HepG2 (cell line): ENCODE measurements around the gene ANKRD65. TPM values are rescaled to one million over a fixed set of nuclear protein-coding genes. Genes with fewer than 3 reads are reported as not detected.

Experiments
- ARNT ChIP-seq: fragments of 450-650 bp; IDR thresholded peaks from 2 replicates; pipeline ENCODE4 v1.6.1; 2017
- CC2D1A ChIP-seq: sonication (generic); formaldehyde crosslinking; IDR thresholded peaks from 2 replicates; pipeline ENCODE4 v1.8.1; 2023; ENCODE audit warnings: mild to moderate bottlenecking, missing genetic modification reagents
- CCAR2 ChIP-seq: fragments of 200-400 bp; formaldehyde crosslinking; optimal IDR thresholded peaks from 2 replicates; pipeline ENCODE3; 2018; ENCODE audit warnings: low read depth, mild to moderate bottlenecking, low read length, moderate library complexity
- CHCHD3 ChIP-seq: sonication (generic); formaldehyde crosslinking; IDR thresholded peaks from 2 replicates; pipeline ENCODE4 v1.8.0; 2022; ENCODE audit warnings: mild to moderate bottlenecking, missing genetic modification reagents, moderate library complexity
- E2F5 ChIP-seq: sonication (generic); formaldehyde crosslinking; conservative IDR thresholded peaks from 2 replicates; pipeline ENCODE4 v1.4.0; 2020; ENCODE audit warnings: missing genetic modification reagents
- GATAD1 ChIP-seq: IDR thresholded peaks from 2 replicates; pipeline ENCODE4 v1.6.1; 2016; ENCODE audit warnings: missing genetic modification reagents, missing compliant biosample characterization
- HCFC1 ChIP-seq: fragments of 150-350 bp; IDR thresholded peaks from 2 replicates; pipeline ENCODE4 v1.6.1; 2014; ENCODE audit warnings: low read depth, low read length
- IKZF4 ChIP-seq: sonication (generic); formaldehyde crosslinking; IDR thresholded peaks from 2 replicates; pipeline ENCODE4 v1.5.1; 2020; ENCODE audit warnings: borderline replicate concordance, mild to moderate bottlenecking, low read depth, missing genetic modification reagents; ENCODE audit errors: not compliant biosample characterization
- KMT2A ChIP-seq: sonication (generic); formaldehyde crosslinking; IDR thresholded peaks from 2 replicates; pipeline ENCODE4 v1.4.0; 2020; ENCODE audit warnings: missing genetic modification reagents
- NFE2L1 ChIP-seq: sonication (generic); formaldehyde crosslinking; IDR thresholded peaks from 2 replicates; pipeline ENCODE4 v1.4.0; 2020; ENCODE audit warnings: missing genetic modification reagents, mild to moderate bottlenecking, borderline replicate concordance
- RXRB ChIP-seq: IDR thresholded peaks from 2 replicates; pipeline ENCODE4 v1.6.1; 2016; ENCODE audit warnings: borderline replicate concordance, missing genetic modification reagents, missing compliant biosample characterization
- SNAPC5 ChIP-seq: sonication (generic); formaldehyde crosslinking; IDR thresholded peaks from 2 replicates; pipeline ENCODE4 v1.8.1; 2023; ENCODE audit warnings: mild to moderate bottlenecking, missing genetic modification reagents, borderline replicate concordance
- SP5 ChIP-seq: IDR thresholded peaks from 2 replicates; pipeline ENCODE4 v1.6.1; 2016; ENCODE audit warnings: low read depth, borderline replicate concordance
- TAF1 ChIP-seq: sonication (generic); formaldehyde crosslinking; IDR thresholded peaks from 2 replicates; pipeline ENCODE4 v1.4.0; 2020; ENCODE audit warnings: missing genetic modification reagents
- TGIF2 ChIP-seq: IDR thresholded peaks from 2 replicates; pipeline ENCODE4 v1.6.1; 2016; ENCODE audit warnings: control low read depth, missing compliant biosample characterization
- U2AF2 ChIP-seq: fragments of 200-400 bp; formaldehyde crosslinking; IDR thresholded peaks from 2 replicates; pipeline ENCODE4 v1.6.1; 2017; ENCODE audit warnings: low read depth, mild to moderate bottlenecking, low read length
- ZFY ChIP-seq: sonication (generic); formaldehyde crosslinking; IDR thresholded peaks from 2 replicates; pipeline ENCODE4 v1.4.0; 2020; ENCODE audit warnings: missing genetic modification reagents
- ZNF160 ChIP-seq: sonication (generic); formaldehyde crosslinking; IDR thresholded peaks from 2 replicates; pipeline ENCODE4 v1.8.0; 2022; ENCODE audit warnings: mild to moderate bottlenecking, inconsistent platforms, missing genetic modification reagents
- ZNF180 ChIP-seq: sonication (generic); formaldehyde crosslinking; IDR thresholded peaks from 2 replicates; pipeline ENCODE4 v1.4.0; 2020; ENCODE audit warnings: low read depth, missing genetic modification reagents, borderline replicate concordance
- ZNF430 ChIP-seq: sonication (generic); formaldehyde crosslinking; IDR thresholded peaks from 2 replicates; pipeline ENCODE4 v1.9.0; 2021; ENCODE audit warnings: mild to moderate bottlenecking, missing genetic modification reagents
- ZNF704 ChIP-seq: sonication (generic); formaldehyde crosslinking; IDR thresholded peaks from 2 replicates; pipeline ENCODE4 v1.8.1; 2023; ENCODE audit warnings: mild to moderate bottlenecking, inconsistent platforms, moderate library complexity, missing genetic modification reagents, borderline replicate concordance
- ZNF724P ChIP-seq: sonication (generic); formaldehyde crosslinking; IDR thresholded peaks from 2 replicates; pipeline ENCODE4 v1.8.0; 2022; ENCODE audit warnings: missing genetic modification reagents, borderline replicate concordance
- polyA plus RNA-seq, 8 experiments: library from polyadenylated mRNA; depleted of rRNA in 3 of 8; stranded (reverse) in 7 of 8; unstranded in 1 of 8; fragments of >200 nt; fragmentation: Illumina TruSeq in 4 of 8; extraction: Trizol in 4 of 8; gene quantifications; 2 replicates each; pipeline versions ENCODE4 v1.2.1 to v1.2.3, GENCODE V29; 2011 to 2016; ENCODE audit warnings: low read depth in 4 of 8, missing spikeins in 1 of 8, mixed read lengths in 1 of 8; ENCODE audit not compliant: insufficient read depth in 1 of 8
- total RNA-seq, 5 experiments: library from RNA; depleted of rRNA; stranded (reverse); fragments of >200 nt; fragmentation: Illumina TruSeq; extraction: Trizol; gene quantifications; 2 replicates each; pipeline ENCODE4 v1.2.3, GENCODE V29; 2016; ENCODE audit warnings: low read depth in 1 of 5
- TF ChIP-seq, protein P1 (sequence below): sonication (generic); formaldehyde crosslinking; IDR thresholded peaks from 2 replicates; pipeline ENCODE4 v1.4.0; 2020; ENCODE audit warnings: missing genetic modification reagents
- TF ChIP-seq, protein P2 (sequence below): sonication (generic); formaldehyde crosslinking; IDR thresholded peaks from 2 replicates; pipeline ENCODE4 v1.9.0; 2021; ENCODE audit warnings: missing genetic modification reagents, borderline replicate concordance

The ANKRD65 gene
- total and polyA plus RNA-seq, 2 of the 13 experiments (the other 11 are each of a cell fraction or from before 2014, with no cell fraction given): 12.1 to 30.1 TPM

GRCh38 chr1:1399187-1399871, 21.7 kb downstream of the ANKRD65 start, which contains the start of gene CCNL2 (continued):
- TF ChIP-seq ZNF160 (CRISPR knock-in tag) (no peak), KMT2A (CRISPR knock-in tag) (peak; percentile 77), ZNF724P (CRISPR knock-in tag) (peak; percentile 95), CC2D1A (CRISPR knock-in tag) (peak; percentile 96; the same call in 1 of the 2 replicates), NFE2L1 (CRISPR knock-in tag) (no peak), ZNF704 (CRISPR knock-in tag) (peak; percentile 72; the same call in 1 of the 2 replicates), ARNT (no peak), TGIF2 (0 out of 2 replicates have a peak, but pooled peaks have one; percentile 27), IKZF4 (CRISPR knock-in tag) (peak; percentile 22), SP5 (peak; percentile 81), SNAPC5 (CRISPR knock-in tag) (no peak; the same call in 1 of the 2 replicates), ZNF430 (CRISPR knock-in tag) (0 out of 2 replicates have a peak, but pooled peaks have one; percentile 21), CHCHD3 (CRISPR knock-in tag) (peak; percentile 35), U2AF2 (no peak), ZFY (CRISPR knock-in tag) (peak; percentile 85), E2F5 (CRISPR knock-in tag) (peak; percentile 31; the same call in 1 of the 2 replicates), TAF1 (peak; percentile 88; the same call in 1 of the 2 replicates), GATAD1 (peak; percentile 94), CCAR2 (no peak), HCFC1 (no peak; the same call in 1 of the 2 replicates), RXRB (CRISPR knock-in tag) (peak; percentile 49), ZNF180 (CRISPR knock-in tag) (no peak; the same call in 1 of the 2 replicates)
- TF ChIP-seq, protein P1, sequence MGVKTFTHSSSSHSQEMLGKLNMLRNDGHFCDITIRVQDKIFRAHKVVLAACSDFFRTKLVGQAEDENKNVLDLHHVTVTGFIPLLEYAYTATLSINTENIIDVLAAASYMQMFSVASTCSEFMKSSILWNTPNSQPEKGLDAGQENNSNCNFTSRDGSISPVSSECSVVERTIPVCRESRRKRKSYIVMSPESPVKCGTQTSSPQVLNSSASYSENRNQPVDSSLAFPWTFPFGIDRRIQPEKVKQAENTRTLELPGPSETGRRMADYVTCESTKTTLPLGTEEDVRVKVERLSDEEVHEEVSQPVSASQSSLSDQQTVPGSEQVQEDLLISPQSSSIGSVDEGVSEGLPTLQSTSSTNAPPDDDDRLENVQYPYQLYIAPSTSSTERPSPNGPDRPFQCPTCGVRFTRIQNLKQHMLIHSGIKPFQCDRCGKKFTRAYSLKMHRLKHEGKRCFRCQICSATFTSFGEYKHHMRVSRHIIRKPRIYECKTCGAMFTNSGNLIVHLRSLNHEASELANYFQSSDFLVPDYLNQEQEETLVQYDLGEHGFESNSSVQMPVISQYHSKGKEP (CRISPR knock-in tag): no peak
- TF ChIP-seq, protein P2, sequence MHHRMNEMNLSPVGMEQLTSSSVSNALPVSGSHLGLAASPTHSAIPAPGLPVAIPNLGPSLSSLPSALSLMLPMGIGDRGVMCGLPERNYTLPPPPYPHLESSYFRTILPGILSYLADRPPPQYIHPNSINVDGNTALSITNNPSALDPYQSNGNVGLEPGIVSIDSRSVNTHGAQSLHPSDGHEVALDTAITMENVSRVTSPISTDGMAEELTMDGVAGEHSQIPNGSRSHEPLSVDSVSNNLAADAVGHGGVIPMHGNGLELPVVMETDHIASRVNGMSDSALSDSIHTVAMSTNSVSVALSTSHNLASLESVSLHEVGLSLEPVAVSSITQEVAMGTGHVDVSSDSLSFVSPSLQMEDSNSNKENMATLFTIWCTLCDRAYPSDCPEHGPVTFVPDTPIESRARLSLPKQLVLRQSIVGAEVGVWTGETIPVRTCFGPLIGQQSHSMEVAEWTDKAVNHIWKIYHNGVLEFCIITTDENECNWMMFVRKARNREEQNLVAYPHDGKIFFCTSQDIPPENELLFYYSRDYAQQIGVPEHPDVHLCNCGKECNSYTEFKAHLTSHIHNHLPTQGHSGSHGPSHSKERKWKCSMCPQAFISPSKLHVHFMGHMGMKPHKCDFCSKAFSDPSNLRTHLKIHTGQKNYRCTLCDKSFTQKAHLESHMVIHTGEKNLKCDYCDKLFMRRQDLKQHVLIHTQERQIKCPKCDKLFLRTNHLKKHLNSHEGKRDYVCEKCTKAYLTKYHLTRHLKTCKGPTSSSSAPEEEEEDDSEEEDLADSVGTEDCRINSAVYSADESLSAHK (CRISPR knock-in tag): no peak
